ENCODE measurements around the gene MKS1.

MKS1 gene

GRCh38 chr17:58233543-58233942, 14.5 kb upstream of the MKS1 start:
- no peak overlapping the region for H3K4me3 ChIP-seq (ENCODE audit: low read depth, low read length)

GRCh38 chr17:58232707-58233156, 13.7 kb upstream of the MKS1 start:
- no peak overlapping the region for H3K4me3 ChIP-seq (ENCODE audit: low read depth, low read length)
- peak; percentile 85 for DNase-seq (ENCODE audit: low read depth)
- TF ChIP-seq, protein P1, sequence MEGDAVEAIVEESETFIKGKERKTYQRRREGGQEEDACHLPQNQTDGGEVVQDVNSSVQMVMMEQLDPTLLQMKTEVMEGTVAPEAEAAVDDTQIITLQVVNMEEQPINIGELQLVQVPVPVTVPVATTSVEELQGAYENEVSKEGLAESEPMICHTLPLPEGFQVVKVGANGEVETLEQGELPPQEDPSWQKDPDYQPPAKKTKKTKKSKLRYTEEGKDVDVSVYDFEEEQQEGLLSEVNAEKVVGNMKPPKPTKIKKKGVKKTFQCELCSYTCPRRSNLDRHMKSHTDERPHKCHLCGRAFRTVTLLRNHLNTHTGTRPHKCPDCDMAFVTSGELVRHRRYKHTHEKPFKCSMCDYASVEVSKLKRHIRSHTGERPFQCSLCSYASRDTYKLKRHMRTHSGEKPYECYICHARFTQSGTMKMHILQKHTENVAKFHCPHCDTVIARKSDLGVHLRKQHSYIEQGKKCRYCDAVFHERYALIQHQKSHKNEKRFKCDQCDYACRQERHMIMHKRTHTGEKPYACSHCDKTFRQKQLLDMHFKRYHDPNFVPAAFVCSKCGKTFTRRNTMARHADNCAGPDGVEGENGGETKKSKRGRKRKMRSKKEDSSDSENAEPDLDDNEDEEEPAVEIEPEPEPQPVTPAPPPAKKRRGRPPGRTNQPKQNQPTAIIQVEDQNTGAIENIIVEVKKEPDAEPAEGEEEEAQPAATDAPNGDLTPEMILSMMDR (conservative IDR thresholded peaks at IDR 0.05; ENCODE audit: low read depth, low read length), result peak; percentile 9

More at GRCh38 chr17:58233543-58233942, 14.5 kb upstream of the MKS1 start:
- DNase-seq (ENCODE audit: low read depth), result no peak
- TF ChIP-seq, protein P1 (conservative IDR thresholded peaks at IDR 0.05; ENCODE audit: low read depth, low read length), result no peak

- DNase-seq (ENCODE audit: low read depth), result no peak
- TF ChIP-seq, protein P1 (conservative IDR thresholded peaks at IDR 0.05; ENCODE audit: low read depth, low read length), result no peak
- no peak overlapping the region for H3K4me3 ChIP-seq (ENCODE audit: low read depth, low read length)
These were observed 12.6 kb upstream of the MKS1 start for GRCh38 chr17:58231641-58232040.

DNA sequence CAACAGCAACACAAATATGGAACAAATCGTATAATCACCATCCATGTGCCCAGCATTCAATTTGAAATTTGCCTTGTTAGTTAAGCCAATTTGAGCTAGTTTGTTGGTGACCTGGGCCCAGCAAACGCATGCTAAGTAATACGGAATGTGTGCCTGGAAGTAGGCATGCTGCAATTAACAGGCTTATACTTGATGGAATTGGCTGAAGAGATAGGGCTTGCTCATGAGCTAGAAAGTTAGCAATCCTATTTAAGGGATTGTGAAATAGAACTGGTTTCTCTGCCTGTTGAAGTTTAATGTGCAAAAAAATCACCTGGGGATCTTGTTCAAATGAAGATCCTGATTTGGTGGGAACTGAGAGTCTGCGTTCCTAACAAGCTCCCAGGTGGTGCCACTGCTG, 10.8 kb upstream of the MKS1 start:
- no peak overlapping the region for H3K4me3 ChIP-seq (ENCODE audit: low read depth, low read length)
- TF ChIP-seq, protein P1 (conservative IDR thresholded peaks at IDR 0.05; ENCODE audit: low read depth, low read length), result no peak
- DNase-seq (ENCODE audit: low read depth), result no peak

GRCh38 chr17:58229384-58229783, 10.3 kb upstream of the MKS1 start:
- no peak for DNase-seq (ENCODE audit: low read depth)
- TF ChIP-seq, protein P1 (conservative IDR thresholded peaks at IDR 0.05; ENCODE audit: low read depth, low read length), result no peak
- H3K4me3 ChIP-seq (ENCODE audit: low read depth, low read length), result no peak overlapping the region

- H3K4me3 ChIP-seq (ENCODE audit: low read depth, low read length), result no peak overlapping the region
- no peak for DNase-seq (ENCODE audit: low read depth)
- TF ChIP-seq, protein P1 (conservative IDR thresholded peaks at IDR 0.05; ENCODE audit: low read depth, low read length), result no peak
These were observed 9.6 kb upstream of the MKS1 start for GRCh38 chr17:58228679-58229078.

- TF ChIP-seq, protein P1 (conservative IDR thresholded peaks at IDR 0.05; ENCODE audit: low read depth, low read length), result no peak
- H3K4me3 ChIP-seq (ENCODE audit: low read depth, low read length), result no peak overlapping the region
- no peak for DNase-seq (ENCODE audit: low read depth)
These were observed 8.7 kb upstream of the MKS1 start for GRCh38 chr17:58227733-58228132.
